Ureter (tissue), 1 donor: Measurements from ENCODE around the gene SOD2. TPM values are rescaled to one million over a fixed set of nuclear protein-coding genes. Genes with fewer than 3 reads are reported as not detected.

Source experiments
- total RNA-seq: library from RNA; stranded (reverse); gene quantifications from one replicate; pipeline ENCODE4 v1.2.4, GENCODE V29; 2023
- donor health status: DM: yes; HTN: yes; CAD: no.

The SOD2 gene
- total RNA-seq, 1 donor from 2014 or later, result 238 TPM

Other genes starting within 250 kb of the SOD2 start
- 111 TPM for gene WTAP, start 34.3 kb upstream of the SOD2 start, total RNA-seq
- 42.1 TPM for gene ACAT2, start 68.8 kb upstream of the SOD2 start, total RNA-seq
- 153 TPM for gene TCP1, start 96.4 kb upstream of the SOD2 start, total RNA-seq
- gene MRPL18, start 97.2 kb upstream of the SOD2 start, total RNA-seq, result 69.6 TPM
- not detected for gene PNLDC1, start 107.0 kb upstream of the SOD2 start, total RNA-seq
- gene MAS1, start 197.7 kb upstream of the SOD2 start, total RNA-seq, result not detected